Fibroblast of peridontal ligament (primary cell): ENCODE data around the gene HOXA1.
A peak's percentile ranks its signal among the peaks of the same experiment; 100 is the strongest.

Experiments
- DNase-seq: peaks from one replicate; pipeline ENCODE4 v3.0.0-alpha.2; 2010; ENCODE audit errors: extremely low read depth

HOXA1 gene

DNA sequence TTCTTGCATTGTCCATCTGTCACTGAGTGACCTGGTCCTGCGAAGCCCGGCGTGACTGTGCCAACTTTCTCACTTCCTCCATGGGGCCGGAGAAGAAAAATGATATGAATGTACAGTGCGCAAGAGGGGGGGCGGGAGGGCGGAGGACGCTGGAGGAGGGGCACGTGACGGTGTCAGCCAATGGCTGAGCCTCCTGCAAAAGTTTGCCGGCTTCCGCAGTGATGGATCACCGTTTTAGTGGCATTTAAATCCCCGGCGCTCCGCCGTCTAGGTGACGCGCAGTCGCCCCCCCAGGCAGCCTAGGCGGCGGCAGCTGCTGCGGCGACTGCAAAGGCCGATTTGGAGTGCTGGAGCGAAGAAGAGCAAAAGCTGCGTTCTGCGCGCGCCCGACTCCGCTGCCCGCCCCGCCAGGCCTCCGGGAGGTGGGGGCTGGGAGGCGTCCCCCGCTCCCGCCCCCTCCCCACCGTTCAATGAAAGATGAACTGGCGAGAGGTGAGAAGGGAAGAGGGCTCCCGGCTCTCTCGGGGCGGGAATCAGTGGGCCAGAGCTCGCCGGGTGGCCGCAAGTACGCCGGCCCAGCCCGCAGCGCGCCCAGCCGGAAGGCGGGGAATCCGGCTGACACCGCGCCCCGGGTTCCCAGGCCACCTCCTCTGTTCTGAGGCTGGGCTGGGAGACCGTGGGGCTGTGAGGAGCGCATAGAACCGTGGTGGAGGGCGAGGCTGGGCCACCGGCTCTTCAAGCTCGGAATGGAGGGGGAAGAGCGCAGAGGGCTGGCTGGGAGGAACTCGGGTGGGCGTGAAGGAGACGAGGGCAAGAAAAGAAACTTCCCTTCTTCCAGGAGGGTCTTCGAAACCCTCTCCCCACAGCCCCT is at the start of gene HOXA1:
Gene HOXA1, minus strand, starts transcription at position 104 of the 871 bp plus-strand sequence. Its CDS starts 88 bp downstream, at position 16.
- no peak for DNase-seq

DNA sequence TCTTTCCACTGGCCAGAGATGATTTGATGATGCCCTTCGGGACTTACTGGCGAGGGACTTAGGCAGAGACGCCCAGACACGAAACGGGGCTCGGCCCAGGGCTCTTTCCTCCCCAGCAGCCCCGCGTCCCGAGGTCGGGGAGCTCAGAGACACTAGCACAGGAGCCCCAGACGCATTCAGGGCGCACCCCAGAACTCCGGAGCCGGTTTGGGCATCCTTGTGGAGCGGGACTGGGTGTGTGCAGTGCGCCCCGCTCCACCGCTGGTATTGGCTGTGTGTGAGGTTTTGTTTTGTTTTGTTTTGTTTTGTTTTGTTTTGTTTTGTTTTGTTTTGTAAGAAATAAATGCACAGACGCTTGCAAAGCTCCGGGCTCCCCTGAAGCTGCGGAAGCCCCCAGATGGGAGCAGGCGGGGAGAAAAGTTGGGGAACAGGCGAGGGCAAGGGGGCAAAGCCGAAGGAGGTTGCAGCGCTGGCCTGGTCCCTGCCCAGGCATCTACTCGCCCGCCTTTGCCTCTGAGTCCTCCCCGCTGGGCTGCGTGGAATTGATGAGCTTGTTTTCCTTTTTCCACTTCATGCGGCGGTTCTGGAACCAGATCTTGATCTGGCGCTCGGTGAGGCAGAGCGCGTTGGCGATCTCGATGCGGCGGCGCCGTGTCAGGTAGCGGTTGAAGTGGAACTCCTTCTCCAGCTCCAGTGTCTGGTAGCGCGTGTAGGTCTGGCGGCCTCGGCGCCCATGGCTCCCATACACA is 49.5 kb upstream of the HOXA1 start:
- no peak for DNase-seq

- no peak for DNase-seq
Observed at GRCh38 chr7:27144781-27145164, 49.0 kb upstream of the HOXA1 start.

GRCh38 chr7:27143950-27144780 is 48.4 kb upstream of the HOXA1 start:
- no peak for DNase-seq

- DNase-seq: no peak
Observed at GRCh38 chr7:27143023-27143949, 47.5 kb upstream of the HOXA1 start, which contains the start of gene HOXA5. TSS of gene HOXA5 (minus strand) at chr7:27143681. CDS start at chr7:27143607, 74 bp downstream.

- no peak for DNase-seq
Observed at GRCh38 chr7:27142580-27143022, 46.8 kb upstream of the HOXA1 start.

DNA sequence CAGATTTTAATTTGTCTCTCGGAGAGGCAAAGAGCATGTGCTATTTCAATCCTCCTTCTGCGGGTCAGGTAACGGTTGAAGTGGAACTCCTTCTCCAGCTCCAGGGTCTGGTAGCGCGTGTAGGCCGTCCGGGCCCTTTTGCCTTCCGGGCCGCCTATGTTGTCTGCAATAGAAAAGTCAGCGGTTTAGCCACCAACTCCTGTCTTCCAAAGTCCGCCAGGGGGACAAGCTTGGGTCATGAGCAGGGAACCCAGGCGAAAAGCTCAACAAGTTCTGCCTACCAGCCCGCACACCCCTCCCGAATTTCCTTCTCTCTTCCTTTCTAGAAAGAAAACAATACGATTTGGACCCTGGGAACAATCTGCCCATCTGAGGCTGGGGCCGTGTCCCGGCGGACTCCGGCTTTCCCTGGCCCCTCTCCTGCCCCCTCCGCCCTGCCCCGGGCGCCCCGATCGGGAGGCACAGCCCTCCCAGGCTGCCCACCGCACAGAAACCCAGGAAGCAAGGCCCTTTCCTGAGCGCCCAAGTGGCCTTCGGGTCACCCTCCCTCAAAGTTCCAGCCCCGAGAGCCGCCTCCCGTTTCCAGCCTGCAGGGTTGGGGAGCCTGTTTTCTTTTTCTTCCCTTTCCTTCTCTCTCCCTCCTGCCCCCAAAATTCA is 46.3 kb upstream of the HOXA1 start:
- DNase-seq: no peak

DNA sequence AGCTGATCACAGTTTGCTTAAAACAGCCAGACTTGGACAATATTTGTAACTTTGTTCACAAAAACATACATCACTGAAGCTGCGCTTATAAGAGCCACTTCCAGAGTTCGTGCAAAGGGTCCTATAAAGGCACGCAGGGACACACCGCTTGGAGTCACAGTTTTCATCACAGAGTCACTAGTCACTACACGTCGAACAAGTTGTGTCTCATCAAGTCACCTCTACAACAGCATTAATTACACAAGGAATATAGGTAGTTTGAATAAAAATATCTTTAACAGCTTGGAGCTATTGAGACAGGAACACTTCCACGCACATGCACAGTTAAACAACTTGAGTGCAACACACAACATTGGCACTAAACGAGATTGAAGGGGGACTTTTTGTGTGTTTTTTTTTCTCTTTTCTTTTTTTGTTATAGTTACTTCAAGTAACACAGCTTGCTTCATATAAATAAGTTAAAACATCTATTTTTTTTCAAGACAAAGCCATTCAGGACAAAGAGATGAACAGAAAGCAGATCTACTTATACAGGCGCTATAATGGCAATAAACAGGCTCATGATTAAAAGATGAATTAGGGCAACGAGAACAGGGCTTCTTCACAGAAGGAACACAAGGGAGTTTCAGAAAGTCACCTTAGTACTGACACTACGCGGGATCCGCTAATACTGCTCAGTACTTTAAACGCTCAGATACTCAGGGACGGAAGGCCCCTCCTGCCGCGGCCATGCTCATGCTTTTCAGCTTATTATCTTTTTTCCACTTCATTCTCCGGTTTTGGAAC is 45.5 kb upstream of the HOXA1 start:
- DNase-seq: no peak

DNA sequence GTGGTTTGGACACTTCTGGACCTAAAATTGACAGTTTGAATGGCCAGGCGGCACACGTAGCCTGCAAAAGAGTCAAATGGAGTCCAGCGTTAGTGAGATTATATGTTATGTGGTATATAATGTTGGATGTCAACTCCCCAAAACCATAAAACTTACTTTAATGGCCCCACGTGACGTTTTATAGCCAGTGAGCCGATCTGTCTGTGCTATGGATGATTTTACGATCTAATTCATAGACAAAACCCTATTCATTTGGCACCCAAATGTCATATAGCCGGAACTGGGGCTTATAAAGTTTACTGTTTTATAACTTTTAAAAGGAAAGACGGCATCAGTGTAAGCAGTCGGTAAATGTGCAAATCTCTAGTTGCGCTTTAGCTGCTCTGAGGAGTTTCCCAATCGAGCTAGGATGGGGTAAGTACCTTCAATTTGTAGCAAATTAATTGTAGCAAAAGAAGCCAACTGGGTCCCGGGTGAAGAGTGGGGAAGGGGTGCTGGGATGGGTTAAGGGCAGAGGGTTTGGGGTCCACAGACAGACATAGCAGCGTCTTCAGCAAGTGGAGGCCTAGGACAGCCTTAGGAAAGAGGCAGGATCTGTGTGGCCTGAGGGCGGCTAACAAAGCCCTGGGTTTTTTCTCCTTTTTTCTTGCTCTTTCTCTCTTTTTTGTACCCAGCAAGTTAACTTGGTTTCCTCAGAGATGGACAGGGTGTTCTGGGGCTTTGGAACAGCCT is 44.5 kb upstream of the HOXA1 start:
- DNase-seq: no peak

DNA sequence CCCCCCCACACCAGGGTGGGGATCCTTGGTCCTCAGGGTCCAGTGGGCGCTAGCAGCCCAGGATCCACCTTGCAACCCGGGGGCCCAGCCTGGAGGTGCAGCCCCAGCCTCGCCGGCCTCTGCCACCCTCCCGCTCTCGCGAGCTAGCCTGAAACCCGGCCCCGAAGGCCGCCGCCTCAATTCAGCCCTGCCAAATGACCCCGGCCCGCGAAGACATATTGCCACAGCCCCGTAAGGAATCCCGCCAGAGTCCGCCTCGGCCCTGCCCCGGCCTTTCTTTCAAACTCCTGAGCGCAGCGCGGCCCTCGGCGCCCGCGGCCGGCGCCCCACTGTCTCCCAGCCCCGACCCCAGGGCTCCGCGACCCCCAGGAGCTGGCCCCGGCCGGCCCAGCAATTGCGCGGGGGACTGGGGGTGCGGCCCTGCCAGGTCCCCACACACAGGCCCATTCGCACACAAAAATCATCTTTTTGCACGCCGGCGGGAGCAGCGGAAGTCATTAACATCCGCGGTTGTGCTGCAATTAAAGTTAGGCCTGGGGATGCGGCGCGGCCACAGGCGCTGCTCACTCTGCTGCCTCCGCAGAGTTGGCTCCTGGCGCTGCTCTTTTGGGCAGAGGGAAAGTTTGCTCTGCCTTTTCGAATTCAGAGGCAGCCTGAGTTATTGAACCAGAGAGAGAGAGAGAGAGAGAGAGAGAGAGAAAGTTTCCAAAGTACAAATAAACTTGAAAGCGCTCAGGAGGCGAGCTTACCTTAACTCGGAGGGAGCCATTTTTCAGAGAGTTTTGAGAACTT is 43.7 kb upstream of the HOXA1 start:
- no peak for DNase-seq

DNA sequence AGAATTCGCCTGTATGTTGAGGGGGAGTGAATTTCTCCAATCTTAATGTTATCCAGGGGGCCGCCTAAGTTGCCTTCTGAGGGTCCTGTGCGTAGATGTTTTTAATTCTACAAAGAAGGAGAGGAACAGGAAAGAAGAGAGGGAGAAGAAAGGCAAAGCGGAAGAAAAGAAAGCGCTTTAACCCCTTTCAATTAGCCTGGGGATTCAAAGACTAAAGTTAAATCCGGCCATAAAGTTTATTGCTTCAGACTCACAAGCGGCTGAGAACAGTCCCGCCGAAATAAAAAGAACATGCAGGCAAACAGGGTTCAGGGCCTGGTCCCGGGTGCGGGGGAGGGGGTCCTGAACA is 43.2 kb upstream of the HOXA1 start:
- no peak for DNase-seq

GRCh38 chr7:27138472-27138871 is 42.7 kb upstream of the HOXA1 start:
- DNase-seq: no peak

DNA sequence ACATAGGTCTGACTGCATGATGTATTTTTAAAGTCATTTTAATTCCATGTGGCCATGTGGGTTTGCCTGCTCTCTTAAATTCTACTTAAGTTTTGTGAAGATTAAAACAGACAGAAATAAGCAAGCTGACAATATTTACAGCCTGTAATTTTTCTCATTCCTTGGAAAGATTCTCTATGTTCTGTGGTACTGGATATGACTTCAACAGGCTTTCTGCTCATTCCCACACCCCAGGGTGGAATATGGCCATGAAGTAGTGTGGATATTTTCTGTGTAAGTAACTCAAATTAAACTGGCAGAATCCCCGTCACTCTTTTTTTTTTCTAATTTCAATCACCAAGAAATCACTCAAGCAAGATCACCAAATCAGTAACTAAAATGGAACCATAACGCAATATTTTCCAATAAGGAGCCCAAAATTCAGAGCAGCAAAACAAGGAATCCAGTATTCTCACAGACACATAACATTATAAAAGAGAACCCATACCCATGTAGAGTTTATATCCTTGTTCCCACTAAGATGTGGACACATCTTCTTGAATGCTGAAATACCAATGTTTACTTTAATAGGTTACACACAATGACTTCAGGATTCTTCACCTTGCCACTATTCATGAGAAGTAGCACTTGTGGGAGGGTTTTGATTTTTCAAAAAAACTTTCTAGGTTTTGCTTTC is 42.0 kb upstream of the HOXA1 start:
- DNase-seq: no peak

DNA sequence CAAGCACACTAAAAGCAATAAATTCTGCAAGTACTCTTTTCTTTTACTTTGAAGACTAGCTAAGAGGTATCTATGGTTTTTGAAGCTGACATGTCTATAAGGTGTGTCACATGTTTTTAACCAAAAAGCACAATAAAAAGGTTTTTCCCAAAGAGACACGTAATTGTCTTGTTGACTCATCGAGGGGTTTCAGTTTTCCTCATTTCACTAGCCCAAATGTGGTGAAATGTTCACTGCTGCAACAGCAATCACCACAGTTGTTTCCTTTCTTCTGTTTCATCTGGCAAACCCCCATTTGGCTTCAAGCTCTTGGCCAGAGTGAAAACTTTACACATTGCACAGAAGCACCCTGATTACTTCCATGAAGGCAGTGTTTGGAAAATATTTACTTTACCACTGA is 38.6 kb upstream of the HOXA1 start:
- DNase-seq: peak; percentile 5

DNA sequence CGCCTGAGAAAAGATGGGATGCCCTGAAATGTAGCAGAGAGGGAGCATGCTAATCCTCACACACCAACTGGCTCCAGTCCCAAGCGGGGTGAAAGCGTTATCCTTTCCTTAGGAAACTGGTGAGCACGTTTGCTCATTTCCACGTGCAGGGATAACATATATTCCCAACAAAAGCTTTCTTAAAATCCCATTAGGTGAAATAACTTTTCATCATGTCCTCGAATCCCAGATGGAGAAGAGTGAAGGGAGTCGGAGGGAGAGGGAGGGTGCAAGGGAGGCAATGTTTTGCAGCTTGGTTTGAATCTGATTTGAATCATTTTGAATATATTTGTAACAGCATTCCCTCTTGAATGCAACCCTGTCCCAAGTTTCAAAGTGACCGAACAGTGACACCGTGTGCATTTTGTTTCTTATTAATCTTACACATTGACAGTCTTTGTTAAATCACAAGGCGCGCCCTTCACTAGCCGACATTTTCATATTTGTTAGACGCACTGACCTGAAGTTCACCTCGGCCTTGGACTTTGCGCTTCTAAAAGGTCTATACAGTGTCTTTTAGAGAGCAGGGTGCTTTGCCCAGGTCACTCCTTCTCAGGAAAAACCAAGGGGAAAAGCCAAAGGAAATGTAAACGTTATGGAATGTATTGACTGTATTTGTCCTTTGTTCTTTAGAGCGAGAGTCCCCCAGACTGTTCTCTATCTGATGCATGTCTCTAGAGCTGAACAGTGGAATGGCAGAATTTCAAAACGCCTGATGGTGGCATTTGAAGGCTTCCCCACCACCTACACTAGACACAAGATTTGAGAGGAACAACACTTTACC is 37.8 kb upstream of the HOXA1 start:
- no peak for DNase-seq

GRCh38 chr7:27132978-27133377 is 37.2 kb upstream of the HOXA1 start:
- no peak for DNase-seq

GRCh38 chr7:27132214-27132613 is 36.4 kb upstream of the HOXA1 start:
- DNase-seq: no peak
